ENCODE data around the gene MRGPRE. TPM values are rescaled to one million over a fixed set of nuclear protein-coding genes. Genes with fewer than 3 reads are reported as not detected.

MRGPRE gene
- total RNA-seq, 5 donors from 2014 or later (not counting 1 experiment from before 2014, with no cell fraction given): not detected

DNA sequence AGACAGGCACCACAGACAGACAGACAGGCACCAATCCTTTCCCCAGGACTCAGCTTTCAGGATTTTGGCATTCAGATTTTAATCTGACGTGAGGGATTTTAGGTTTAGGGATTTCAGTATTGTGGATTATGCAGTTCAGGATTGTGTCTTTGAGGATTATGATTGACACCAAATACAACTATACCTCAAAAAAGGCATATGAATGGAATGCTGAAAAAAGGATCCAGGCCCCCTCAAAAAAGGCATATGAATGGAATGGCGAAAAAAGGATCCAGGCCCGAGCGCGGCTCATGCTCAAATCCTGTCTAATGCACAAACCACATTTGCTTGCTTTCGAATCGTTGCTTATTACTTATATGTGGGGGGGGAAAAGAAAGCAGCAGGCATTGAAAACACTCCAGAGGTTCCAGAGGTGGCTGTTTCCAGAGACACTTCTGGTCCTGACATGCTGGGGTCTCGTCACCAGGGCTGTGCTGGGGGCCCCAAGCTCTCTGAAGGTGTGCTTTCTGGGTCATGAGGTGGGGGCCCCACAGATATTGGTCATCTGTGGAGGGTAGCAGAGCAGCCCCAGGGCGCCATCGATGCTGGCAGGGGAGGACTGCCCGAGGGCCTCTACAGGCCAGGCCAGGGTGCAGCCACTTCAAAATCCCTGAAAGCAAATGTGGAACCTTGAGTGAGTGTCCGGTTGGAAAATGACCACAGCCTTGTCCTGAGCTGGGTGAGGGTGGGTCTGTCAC, 50.3 kb downstream of the MRGPRE start:
- ChIA-PET CTCF (no interaction called here), POLR2A (no interaction called here)
- no peak overlapping the region for H3K27ac ChIP-seq (ENCODE audit: low read length)
- Mint-ChIP-seq H3K9me3 (peaks cover 0 to 4% (median 3%) of the 10 kb centered on the region in 3 donors), H3K4me3 (no peak overlapping the region), H3K36me3 (no peaks in the 10 kb centered on the region), H3K27me3 (no peaks in the 10 kb centered on the region), H3K4me1 (no peaks in the 10 kb centered on the region), H3K27ac (no peak overlapping the region)
- no peaks in the 10 kb centered on the region for H3K36me3 ChIP-seq (ENCODE audit: control insufficient read depth in 2 of 2, extremely low read depth in 1 of 2, insufficient read depth in 1 of 2, low read length in 1 of 2)
- DNase-seq (no peak), ATAC-seq (replicated peaks in 1 of 4) (no peak)
- no peaks in the 10 kb centered on the region for H3K4me1 ChIP-seq (ENCODE audit: control insufficient read depth in 1 of 2, extremely low read depth in 1 of 2, insufficient read depth in 2 of 2, low read length in 2 of 2)
- 85% methylated on average over 5 of the region's 12 CpGs for WGBS (ENCODE audit: insufficient coverage)
- H3K27me3 ChIP-seq (replicated peaks in 1 of 2; ENCODE audit: control insufficient read depth in 2 of 2, extremely low read depth in 1 of 2, insufficient read depth in 2 of 2, low read length in 1 of 2): peaks cover 0 to 10% of the 10 kb centered on the region in 2 experiments
- H3K4me3 ChIP-seq (ENCODE audit: control insufficient read depth in 1 of 2, extremely low read depth in 1 of 2, low read length in 1 of 2): no peak overlapping the region
- H3K9me3 ChIP-seq: no peaks in the 10 kb centered on the region

DNA sequence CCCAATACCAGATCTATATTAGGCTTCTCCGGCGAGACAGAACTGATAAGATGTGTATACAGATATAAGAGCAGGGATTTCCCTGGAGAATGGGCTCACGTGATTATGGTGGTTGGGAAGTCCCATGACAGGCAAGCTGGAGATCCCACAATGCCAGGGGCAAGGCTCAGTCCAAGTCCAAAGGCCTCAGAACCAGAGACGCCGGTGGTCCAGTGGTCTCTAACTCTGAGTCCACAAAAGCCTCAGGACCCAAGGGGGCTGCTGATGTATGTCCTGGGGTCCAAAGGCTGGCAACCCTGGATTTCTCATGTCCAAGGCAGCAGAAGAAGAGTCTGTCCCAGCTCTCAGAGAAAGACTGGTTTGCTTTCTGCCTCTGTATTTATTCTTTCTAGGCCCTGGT, 51.3 kb downstream of the MRGPRE start:
- H3K4me3 ChIP-seq (ENCODE audit: control insufficient read depth in 1 of 2, extremely low read depth in 1 of 2, low read length in 1 of 2): no peak overlapping the region
- ATAC-seq (replicated peaks in 1 of 4) (no peak), DNase-seq (no peak)
- no peak overlapping the region for H3K27ac Mint-ChIP-seq
- H3K27me3 Mint-ChIP-seq: peaks cover 0 to 2% of the 10 kb centered on the region in 2 donors
- H3K9me3 ChIP-seq: no peaks in the 10 kb centered on the region
- H3K27ac ChIP-seq (ENCODE audit: low read length): no peak overlapping the region
- no CpG with 5 or more reads among the region's 5 CpGs for WGBS (ENCODE audit: insufficient coverage)
- no peaks in the 10 kb centered on the region for H3K36me3 ChIP-seq (ENCODE audit: control insufficient read depth in 2 of 2, extremely low read depth in 1 of 2, insufficient read depth in 1 of 2, low read length in 1 of 2)
- H3K4me1 ChIP-seq (ENCODE audit: control insufficient read depth in 1 of 2, extremely low read depth in 1 of 2, insufficient read depth in 2 of 2, low read length in 2 of 2): no peaks in the 10 kb centered on the region
- peaks cover 0 to 10% of the 10 kb centered on the region in 2 experiments for H3K27me3 ChIP-seq (replicated peaks in 1 of 2; ENCODE audit: control insufficient read depth in 2 of 2, extremely low read depth in 1 of 2, insufficient read depth in 2 of 2, low read length in 1 of 2)
- peaks cover 2 to 13% (median 12%) of the 10 kb centered on the region in 3 donors for H3K9me3 Mint-ChIP-seq
- H3K4me3 Mint-ChIP-seq: no peak overlapping the region
- CTCF ChIA-PET: no interaction called here
- H3K4me1 Mint-ChIP-seq: no peaks in the 10 kb centered on the region
- POLR2A ChIA-PET: no interaction called here
- H3K36me3 Mint-ChIP-seq: no peaks in the 10 kb centered on the region

DNA sequence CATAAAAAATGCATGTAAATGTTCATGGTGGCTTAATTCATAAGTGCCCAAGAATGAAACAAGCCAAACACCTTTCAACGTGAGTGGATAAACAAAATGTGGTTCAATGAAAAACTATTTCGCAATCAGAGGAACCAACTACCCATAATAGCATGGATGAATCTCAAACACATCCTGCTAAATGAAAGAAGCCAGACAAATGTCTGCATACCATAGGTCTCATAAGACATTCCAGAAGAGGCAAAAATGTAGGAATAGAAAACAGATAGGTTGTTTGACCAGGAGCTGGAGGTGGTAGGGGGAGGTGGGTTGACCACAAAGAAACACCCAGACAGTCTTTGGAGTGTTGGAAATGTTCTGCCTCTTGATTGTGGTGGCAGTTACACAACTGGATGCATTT, 53.9 kb downstream of the MRGPRE start:
- ChIA-PET CTCF (no interaction called here), POLR2A (interaction anchor here in 1 of 2 donors (0.7 kb wide), 1 partner anchor 174 kb away, joined by 3 read pairs; no protein-coding TSS in a partner anchor)
- Mint-ChIP-seq H3K4me3 (no peak overlapping the region), H3K36me3 (no peaks in the 10 kb centered on the region), H3K27me3 (peaks cover 5 to 8% of the 10 kb centered on the region in 2 donors), H3K4me1 (no peaks in the 10 kb centered on the region), H3K9me3 (peaks cover 6 to 19% (median 16%) of the 10 kb centered on the region in 3 donors), H3K27ac (no peak overlapping the region)
- WGBS (ENCODE audit: insufficient coverage): no CpG with 5 or more reads among the region's 2 CpGs
- ATAC-seq (replicated peaks in 1 of 4): no peak
- Histone ChIP-seq H3K4me1 (ENCODE audit: control insufficient read depth in 1 of 2, extremely low read depth in 1 of 2, insufficient read depth in 2 of 2, low read length in 2 of 2) (no peaks in the 10 kb centered on the region), H3K4me3 (ENCODE audit: control insufficient read depth in 1 of 2, extremely low read depth in 1 of 2, low read length in 1 of 2) (no peak overlapping the region), H3K36me3 (ENCODE audit: control insufficient read depth in 2 of 2, extremely low read depth in 1 of 2, insufficient read depth in 1 of 2, low read length in 1 of 2) (no peaks in the 10 kb centered on the region), H3K27ac (ENCODE audit: low read length) (no peak overlapping the region), H3K9me3 (no peaks in the 10 kb centered on the region), H3K27me3 (replicated peaks in 1 of 2; ENCODE audit: control insufficient read depth in 2 of 2, extremely low read depth in 1 of 2, insufficient read depth in 2 of 2, low read length in 1 of 2) (peaks cover 0 to 16% of the 10 kb centered on the region in 2 experiments)
- no peak for DNase-seq

DNA sequence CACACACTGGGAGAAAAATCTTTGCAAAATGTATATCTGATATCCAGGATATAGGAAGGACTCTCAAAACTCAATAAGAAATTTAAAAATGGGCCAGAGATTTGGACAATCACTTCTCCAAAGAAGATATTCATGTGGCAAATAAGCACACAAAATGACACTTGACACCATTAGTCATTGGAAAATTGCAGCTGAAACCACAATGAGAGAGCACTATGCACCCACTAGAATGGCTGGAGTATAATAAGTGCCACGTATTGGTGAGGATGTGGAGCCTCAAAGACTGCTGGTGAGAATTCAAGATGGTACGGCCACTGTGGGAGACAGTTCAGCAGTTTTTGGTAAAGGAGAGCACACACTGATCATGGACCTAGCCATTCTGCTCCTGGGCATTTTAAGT, 54.3 kb downstream of the MRGPRE start:
- Histone ChIP-seq H3K27ac (ENCODE audit: low read length) (no peak overlapping the region), H3K36me3 (ENCODE audit: control insufficient read depth in 2 of 2, extremely low read depth in 1 of 2, insufficient read depth in 1 of 2, low read length in 1 of 2) (no peaks in the 10 kb centered on the region), H3K9me3 (no peaks in the 10 kb centered on the region), H3K4me1 (ENCODE audit: control insufficient read depth in 1 of 2, extremely low read depth in 1 of 2, insufficient read depth in 2 of 2, low read length in 2 of 2) (no peaks in the 10 kb centered on the region), H3K27me3 (replicated peaks in 1 of 2; ENCODE audit: control insufficient read depth in 2 of 2, extremely low read depth in 1 of 2, insufficient read depth in 2 of 2, low read length in 1 of 2) (peaks cover 0 to 15% of the 10 kb centered on the region in 2 experiments), H3K4me3 (ENCODE audit: control insufficient read depth in 1 of 2, extremely low read depth in 1 of 2, low read length in 1 of 2) (no peak overlapping the region)
- ChIA-PET CTCF (no interaction called here), POLR2A (no interaction called here)
- Mint-ChIP-seq H3K4me1 (no peaks in the 10 kb centered on the region), H3K4me3 (no peak overlapping the region), H3K27ac (no peak overlapping the region), H3K27me3 (peaks cover 5 to 8% of the 10 kb centered on the region in 2 donors), H3K9me3 (peaks cover 6 to 19% (median 16%) of the 10 kb centered on the region in 3 donors), H3K36me3 (no peaks in the 10 kb centered on the region)
- ATAC-seq (replicated peaks in 1 of 4): no peak
- no peak for DNase-seq
- WGBS (ENCODE audit: insufficient coverage): 64% methylated on average over 2 of the region's 2 CpGs

Other genes with a start within 250 kb of the MRGPRE start
- gene NAP1L4, start 240.1 kb downstream of the MRGPRE start, total RNA-seq: 100 to 1,000 TPM; 253 to 388 (median 299) TPM
- 100 to 1,000 TPM in 3 of 5 donors, 10 to 100 TPM in 2; 45.3 to 113 (median 109) TPM for gene CARS1, start 175.0 kb downstream of the MRGPRE start, total RNA-seq
- gene OSBPL5, start 67.1 kb downstream of the MRGPRE start, total RNA-seq: 10 to 100 TPM; 11.2 to 41.5 (median 20.9) TPM
- gene MRGPRG, start 13.6 kb downstream of the MRGPRE start, total RNA-seq: not detected
- 10 to 100 TPM; 22.9 to 35.8 (median 32.0) TPM for gene ZNF195, start 146.7 kb upstream of the MRGPRE start, total RNA-seq

All from T-cell (primary cell).